GM12801 (cell line): ENCODE results near the gene MYOD1.

ENCODE experiments used
- TF ChIP-seq, protein P1 (sequence below): IDR thresholded peaks from one replicate; pipeline ENCODE4 v1.5.1; 2011; ENCODE audit warnings: control low read depth; ENCODE audit not compliant: insufficient read length; ENCODE audit errors: extremely low read depth

MYOD1 gene

GRCh38 chr11:17736930-17737817 lies 17.8 kb downstream of the MYOD1 start:
- TF ChIP-seq, protein P1, sequence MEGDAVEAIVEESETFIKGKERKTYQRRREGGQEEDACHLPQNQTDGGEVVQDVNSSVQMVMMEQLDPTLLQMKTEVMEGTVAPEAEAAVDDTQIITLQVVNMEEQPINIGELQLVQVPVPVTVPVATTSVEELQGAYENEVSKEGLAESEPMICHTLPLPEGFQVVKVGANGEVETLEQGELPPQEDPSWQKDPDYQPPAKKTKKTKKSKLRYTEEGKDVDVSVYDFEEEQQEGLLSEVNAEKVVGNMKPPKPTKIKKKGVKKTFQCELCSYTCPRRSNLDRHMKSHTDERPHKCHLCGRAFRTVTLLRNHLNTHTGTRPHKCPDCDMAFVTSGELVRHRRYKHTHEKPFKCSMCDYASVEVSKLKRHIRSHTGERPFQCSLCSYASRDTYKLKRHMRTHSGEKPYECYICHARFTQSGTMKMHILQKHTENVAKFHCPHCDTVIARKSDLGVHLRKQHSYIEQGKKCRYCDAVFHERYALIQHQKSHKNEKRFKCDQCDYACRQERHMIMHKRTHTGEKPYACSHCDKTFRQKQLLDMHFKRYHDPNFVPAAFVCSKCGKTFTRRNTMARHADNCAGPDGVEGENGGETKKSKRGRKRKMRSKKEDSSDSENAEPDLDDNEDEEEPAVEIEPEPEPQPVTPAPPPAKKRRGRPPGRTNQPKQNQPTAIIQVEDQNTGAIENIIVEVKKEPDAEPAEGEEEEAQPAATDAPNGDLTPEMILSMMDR: no peak

- TF ChIP-seq, protein P1: no peak
These were observed 19.0 kb downstream of the MYOD1 start for GRCh38 chr11:17738151-17738973.

DNA sequence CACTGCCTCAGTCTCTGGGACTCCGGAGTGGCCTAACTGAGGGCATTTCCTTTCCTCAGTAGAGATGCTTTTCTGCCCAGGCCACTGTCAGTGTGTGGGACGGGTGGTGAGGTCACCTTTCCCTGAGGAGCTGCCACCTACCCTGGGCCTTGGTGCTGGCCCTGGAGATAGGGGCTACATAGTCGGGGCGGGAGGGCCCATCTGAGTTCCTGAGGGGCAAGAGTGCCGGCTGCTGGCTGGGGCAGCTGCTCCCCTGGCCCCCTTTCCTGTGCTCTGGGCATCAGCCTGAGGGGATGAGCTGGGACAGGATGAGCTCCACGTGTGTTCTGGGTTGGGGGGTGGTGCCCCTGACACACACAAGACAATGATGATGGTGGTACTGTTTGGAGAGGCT lies 20.6 kb downstream of the MYOD1 start:
- TF ChIP-seq, protein P1: no peak

- TF ChIP-seq, protein P1: no peak
These were observed 21.4 kb downstream of the MYOD1 start for GRCh38 chr11:17740649-17741235.

GRCh38 chr11:17741487-17741886 lies 22.1 kb downstream of the MYOD1 start:
- TF ChIP-seq, protein P1: no peak

DNA sequence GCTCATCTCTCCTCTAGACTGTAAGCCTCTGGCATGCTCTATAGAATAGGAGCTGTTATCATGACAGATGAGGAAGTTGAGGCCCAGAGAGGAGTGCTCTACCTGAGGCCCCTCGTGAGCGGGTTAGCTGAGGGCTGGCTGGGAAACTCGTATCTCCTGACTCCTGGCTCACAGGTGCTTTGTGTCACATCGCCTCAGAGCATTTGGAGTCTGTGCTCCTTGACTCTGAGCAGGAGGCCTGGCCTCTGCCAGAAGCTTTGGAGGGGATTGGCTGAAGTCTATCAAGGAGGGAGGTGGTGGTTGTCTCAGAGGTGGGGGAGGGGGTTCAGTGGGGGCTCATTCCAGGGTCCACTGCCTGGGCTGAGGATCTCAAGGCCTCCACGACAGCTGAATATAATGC lies 22.6 kb downstream of the MYOD1 start:
- TF ChIP-seq, protein P1: no peak
